ENCODE data around the gene MPL.

MPL gene

DNA sequence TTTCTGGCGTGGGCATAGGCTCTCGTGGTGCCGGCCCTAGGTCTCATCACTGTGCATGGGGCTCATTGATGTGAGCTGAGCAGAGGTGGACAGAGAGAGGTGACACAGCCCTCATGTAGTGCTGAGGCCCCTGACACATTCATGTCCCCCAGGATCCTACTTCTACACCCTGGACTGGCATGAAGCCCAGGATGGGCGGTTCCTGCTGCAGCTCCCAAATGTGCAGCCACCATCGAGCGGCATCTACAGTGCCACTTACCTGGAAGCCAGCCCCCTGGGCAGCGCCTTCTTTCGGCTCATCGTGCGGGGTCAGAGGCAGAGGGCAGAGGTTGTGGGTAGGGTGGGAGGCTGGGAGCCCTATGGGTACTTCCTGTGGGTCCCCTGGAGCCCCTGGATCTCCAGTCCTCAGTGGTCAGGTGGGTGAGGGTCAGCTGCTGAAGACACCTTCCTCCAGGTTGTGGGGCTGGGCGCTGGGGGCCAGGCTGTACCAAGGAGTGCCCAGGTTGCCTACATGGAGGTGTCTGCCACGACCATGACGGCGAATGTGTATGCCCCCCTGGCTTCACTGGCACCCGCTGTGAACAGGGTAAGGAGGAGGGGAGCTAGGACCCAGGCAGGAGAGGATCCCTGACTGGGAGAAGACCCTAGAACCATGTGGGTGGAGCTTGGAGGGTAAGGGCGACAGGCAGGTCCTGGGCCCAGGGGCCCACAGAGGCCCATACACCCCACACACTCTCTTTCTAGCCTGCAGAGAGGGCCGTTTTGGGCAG lies 30.7 kb upstream of the MPL start:
- DNase-seq (ENCODE audit: low read depth), result no peak

DNA sequence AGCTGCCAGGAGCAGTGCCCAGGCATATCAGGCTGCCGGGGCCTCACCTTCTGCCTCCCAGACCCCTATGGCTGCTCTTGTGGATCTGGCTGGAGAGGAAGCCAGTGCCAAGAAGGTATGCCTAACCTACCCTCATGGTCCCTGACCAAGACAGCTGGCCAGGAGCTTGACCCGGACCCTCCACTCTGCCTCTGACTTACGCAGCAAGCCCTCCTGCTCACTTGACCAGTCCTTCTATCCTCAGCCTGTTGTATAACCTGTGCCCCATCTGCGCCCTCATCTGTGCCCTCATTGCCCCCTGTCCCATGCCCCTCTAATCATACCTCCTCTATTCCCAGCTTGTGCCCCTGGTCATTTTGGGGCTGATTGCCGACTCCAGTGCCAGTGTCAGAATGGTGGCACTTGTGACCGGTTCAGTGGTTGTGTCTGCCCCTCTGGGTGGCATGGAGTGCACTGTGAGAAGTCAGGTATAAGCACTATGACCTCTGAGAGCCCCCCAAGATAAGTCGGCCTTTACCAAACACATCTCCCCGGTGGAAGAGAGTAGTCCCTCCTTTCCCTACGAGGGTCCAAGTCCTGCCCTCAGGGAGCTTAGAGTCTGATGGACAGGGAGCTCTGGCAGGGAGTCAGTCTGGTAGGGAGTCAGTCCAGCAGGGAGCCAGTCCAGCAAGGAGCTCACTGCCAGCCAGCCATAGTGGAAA lies 30.0 kb upstream of the MPL start:
- DNase-seq (ENCODE audit: low read depth), result no peak

GRCh38 chr1:43308635-43309404 lies 28.8 kb upstream of the MPL start:
- DNase-seq (ENCODE audit: low read depth), result no peak

- no peak for DNase-seq (ENCODE audit: low read depth)
Observed at GRCh38 chr1:43309405-43310025, 28.1 kb upstream of the MPL start.

DNA sequence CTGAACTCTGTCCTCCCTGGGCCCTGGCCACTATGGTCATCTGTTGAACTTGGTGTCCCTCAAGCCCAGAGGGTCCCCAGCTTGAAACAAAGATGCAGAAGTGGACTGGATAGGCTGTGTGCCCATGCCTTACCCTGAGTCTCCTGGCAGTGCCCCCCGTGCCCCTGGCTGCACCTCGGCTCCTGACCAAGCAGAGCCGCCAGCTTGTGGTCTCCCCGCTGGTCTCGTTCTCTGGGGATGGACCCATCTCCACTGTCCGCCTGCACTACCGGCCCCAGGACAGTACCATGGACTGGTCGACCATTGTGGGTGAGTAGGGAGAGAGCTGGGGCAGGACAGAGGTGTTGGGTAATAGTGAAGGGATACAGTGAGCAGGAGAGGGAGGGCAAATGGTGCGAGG lies 26.1 kb upstream of the MPL start:
- DNase-seq (ENCODE audit: low read depth), result no peak

- DNase-seq (ENCODE audit: low read depth), result no peak
Observed at GRCh38 chr1:43312212-43312623, 25.4 kb upstream of the MPL start.

DNA sequence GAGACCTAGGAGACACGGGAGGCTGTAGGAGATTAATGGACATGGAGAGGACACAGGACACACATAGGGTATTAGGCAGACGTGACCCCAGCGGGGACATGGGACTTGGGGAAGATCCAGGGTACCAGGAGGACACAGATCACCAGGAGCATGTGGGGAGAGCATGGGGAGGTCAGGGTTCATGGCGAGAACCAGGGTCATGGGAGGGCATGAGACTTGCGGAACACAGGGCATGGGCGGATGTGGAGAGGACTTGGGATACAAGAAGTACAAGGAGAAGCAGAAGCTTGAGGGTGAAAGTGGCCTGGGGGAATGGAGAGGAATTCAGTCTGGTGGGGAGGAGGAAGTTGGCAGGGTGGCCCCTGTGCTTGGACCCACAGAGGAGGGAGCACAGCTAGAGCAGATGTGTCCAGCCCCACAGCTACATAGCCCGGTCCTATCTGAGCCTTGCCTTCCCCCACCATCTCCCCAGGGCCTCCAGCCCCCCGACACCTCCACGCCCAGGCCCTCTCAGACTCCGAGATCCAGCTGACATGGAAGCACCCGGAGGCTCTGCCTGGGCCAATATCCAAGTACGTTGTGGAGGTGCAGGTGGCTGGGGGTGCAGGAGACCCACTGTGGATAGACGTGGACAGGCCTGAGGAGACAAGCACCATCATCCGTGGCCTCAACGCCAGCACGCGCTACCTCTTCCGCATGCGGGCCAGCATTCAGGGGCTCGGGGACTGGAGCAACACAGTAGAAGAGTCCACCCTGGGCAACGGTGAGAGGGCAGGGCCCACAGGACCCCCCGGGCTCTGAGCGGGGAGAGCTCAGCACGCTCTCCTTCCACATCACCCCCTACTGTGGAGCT lies 24.7 kb upstream of the MPL start:
- no peak for DNase-seq (ENCODE audit: low read depth)

DNA sequence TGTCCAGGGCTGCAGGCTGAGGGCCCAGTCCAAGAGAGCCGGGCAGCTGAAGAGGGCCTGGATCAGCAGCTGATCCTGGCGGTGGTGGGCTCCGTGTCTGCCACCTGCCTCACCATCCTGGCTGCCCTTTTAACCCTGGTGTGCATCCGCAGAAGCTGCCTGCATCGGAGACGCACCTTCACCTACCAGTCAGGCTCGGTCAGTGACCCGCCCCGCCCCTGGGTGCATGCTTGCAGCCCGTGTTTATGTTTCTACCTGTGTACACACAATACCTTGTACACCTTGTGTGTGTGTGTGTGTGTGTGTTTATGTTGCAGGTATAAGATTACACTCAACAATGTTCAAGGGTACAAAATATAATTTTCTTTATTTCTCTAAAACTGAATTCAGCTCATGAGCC lies 23.8 kb upstream of the MPL start:
- DNase-seq (ENCODE audit: low read depth), result no peak

DNA sequence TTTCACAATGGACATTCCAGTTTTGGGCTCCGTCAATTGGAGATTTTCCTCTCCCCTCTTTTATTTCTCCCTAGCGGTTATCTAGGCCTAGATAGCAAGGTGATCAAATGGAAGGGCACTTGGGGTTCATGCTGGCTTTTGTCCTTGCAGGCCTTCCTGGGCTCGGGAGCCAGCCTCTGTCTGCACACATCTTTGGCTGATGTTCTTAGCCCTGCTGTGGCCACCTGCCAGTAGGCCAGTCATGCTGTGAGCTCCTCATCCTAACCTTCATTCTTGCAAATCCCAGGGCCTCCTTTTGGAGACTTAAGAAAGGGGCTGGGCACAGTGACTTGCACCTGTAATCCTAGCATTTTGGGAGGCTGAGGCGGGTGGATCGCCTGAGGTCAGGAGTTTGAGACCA lies 23.4 kb upstream of the MPL start:
- no peak for DNase-seq (ENCODE audit: low read depth)

GRCh38 chr1:43315481-43315880 lies 22.1 kb upstream of the MPL start:
- no peak for DNase-seq (ENCODE audit: low read depth)

DNA sequence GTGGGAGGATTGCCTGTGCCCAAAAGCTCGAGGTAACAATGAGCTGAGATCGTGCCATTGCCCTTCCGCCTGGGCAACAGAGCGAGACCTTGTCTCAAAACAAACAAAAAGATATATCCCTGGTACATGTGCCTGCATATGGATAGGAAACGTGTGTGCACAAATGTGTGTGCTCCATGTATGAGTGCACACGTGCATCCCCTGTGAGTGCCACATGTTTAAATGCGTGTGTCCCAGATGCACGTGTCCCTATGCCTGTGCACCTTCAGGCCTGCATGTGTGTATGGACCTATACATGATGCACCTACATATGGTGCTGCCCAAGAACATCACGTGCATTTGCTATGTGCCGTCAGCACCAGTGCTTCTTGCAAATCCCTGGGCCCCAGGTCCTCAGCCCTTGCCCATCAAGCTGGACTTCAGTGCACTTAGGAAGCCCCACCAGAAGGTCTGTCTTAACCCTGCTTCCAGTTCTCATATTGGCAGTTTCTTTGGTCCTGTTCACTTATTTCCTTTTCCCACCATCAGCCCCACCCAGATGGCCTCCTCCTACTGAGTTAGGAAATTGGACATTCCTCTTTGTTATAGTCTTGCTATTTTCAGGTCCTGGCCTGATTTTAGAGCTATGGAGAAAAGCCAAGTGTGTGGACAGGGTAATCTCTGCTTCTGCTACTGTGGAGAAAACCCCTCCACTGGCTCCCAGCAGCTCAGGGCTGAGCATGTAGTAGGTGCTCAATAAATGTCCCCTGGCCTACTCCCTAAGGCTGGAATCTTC lies 21.5 kb upstream of the MPL start:
- DNase-seq (ENCODE audit: low read depth), result no peak

- no peak for DNase-seq (ENCODE audit: low read depth)
Observed at GRCh38 chr1:43316738-43317520, 20.7 kb upstream of the MPL start.

GRCh38 chr1:43317817-43318471 lies 19.7 kb upstream of the MPL start:
- no peak for DNase-seq (ENCODE audit: low read depth)

GRCh38 chr1:43318831-43319230 lies 18.8 kb upstream of the MPL start:
- no peak for DNase-seq (ENCODE audit: low read depth)

DNA sequence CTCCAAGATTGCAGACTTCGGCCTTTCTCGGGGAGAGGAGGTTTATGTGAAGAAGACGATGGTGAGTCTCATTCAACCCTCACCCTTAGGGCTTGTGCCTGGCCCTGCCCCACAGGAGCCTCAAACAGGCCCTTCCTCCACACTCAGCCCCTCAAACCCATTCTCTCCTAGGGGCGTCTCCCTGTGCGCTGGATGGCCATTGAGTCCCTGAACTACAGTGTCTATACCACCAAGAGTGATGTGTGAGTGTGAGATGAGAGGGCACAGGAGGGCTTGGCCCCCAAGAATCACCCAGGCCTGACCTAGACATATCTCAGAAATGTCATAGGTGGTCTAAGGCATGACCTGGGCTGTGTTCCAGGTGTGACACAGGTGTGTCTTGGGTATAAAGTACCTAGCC lies 18.3 kb upstream of the MPL start:
- no peak for DNase-seq (ENCODE audit: low read depth)

DNA sequence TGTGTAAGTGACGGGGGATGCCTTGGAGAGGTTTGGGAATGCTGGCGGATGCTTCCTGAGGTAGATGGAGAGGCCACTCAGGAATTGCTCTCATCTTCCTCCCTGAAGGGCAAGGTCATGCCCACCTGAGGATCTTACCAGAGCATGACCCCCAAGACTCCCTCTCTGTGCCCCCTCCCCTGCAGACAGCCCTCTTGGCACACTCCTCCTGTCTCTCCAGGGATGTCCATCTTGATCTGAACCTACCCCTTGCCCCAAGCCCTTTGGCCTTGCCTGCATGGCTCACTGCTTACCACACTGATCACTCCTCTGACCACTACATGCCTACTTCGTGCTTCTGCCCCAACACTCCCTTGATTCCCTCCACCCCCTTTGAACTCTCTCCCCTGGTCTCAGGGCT lies 17.9 kb upstream of the MPL start:
- DNase-seq (ENCODE audit: low read depth), result no peak

DNA sequence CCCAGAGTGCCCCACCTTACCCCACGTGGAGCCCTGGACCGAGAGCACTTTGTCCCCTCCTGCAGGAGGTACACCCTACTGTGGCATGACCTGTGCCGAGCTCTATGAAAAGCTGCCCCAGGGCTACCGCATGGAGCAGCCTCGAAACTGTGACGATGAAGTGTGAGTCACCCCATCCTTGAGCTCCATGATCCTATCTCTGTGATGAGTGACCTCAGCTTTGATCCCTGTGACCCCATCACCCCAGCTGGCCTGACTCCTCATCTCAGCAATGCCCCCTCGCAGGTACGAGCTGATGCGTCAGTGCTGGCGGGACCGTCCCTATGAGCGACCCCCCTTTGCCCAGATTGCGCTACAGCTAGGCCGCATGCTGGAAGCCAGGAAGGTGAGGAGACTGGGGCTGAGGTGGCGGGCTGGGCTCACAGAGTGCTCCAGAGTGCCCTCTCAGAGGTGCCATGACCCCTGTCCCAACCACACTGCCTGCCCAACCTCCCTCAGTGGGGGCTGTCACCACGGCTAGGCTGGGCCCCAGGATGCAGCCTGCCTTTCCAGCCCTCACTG lies 16.2 kb upstream of the MPL start:
- no peak for DNase-seq (ENCODE audit: low read depth)

DNA sequence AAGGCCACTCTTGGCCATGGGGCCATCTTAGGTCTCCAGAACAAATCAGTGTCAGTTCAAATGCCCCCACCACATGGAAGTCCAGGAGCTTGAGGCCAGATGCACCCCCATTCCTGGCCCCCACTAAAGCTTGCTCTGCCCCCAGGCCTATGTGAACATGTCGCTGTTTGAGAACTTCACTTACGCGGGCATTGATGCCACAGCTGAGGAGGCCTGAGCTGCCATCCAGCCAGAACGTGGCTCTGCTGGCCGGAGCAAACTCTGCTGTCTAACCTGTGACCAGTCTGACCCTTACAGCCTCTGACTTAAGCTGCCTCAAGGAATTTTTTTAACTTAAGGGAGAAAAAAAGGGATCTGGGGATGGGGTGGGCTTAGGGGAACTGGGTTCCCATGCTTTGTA lies 15.1 kb upstream of the MPL start:
- DNase-seq (ENCODE audit: low read depth), result no peak

DNA sequence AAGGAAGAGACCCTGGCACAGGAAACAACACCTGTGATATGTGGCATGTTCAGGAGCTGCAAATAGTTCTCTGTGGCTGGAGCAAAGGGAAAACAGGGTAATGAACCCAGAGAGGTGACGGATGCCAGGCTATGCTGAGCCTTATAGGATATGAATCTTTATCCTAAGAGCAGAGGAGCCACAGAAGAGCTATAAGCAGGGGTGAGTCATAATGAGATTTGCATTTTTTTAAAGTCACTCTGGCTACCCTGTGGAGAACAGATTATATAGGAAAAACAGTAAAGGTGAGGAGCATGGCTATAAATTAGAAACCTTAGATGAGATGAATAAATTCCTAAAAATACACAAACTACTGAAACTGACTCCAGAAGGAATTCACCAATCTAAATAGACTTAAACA lies 12.8 kb upstream of the MPL start:
- no peak for DNase-seq (ENCODE audit: low read depth)
